GM20000 (cell line): ENCODE data around the gene MGA.

ENCODE experiments used
- DNase-seq: peaks from one replicate; pipeline ENCODE4 v3.0.0; 2012; ENCODE audit warnings: low spot score
- CTCF ChIP-seq: IDR thresholded peaks from 2 replicates; pipeline ENCODE4 v1.5.1; 2012; ENCODE audit warnings: mild to moderate bottlenecking, control low read depth; ENCODE audit errors: extremely low read depth, missing control alignments

MGA gene

GRCh38 chr15:41813426-41813825 lies 153.2 kb downstream of the MGA start:
- no peak for DNase-seq
- TF ChIP-seq CTCF, result no peak

GRCh38 chr15:41814534-41814933 lies 154.3 kb downstream of the MGA start:
- no peak for TF ChIP-seq CTCF
- no peak for DNase-seq

- no peak for DNase-seq
Observed at GRCh38 chr15:41816788-41817187, 156.6 kb downstream of the MGA start.

GRCh38 chr15:41817327-41817726 lies 157.1 kb downstream of the MGA start:
- TF ChIP-seq CTCF, result no peak
- DNase-seq, result no peak

More at GRCh38 chr15:41816788-41817187, 156.6 kb downstream of the MGA start:
- TF ChIP-seq CTCF, result no peak

- TF ChIP-seq CTCF, result no peak
- no peak for DNase-seq
Observed at GRCh38 chr15:41817781-41818180, 157.6 kb downstream of the MGA start.

- TF ChIP-seq CTCF, result no peak
- DNase-seq, result no peak
Observed at GRCh38 chr15:41819455-41820050, 159.3 kb downstream of the MGA start.

GRCh38 chr15:41820791-41821423 lies 160.7 kb downstream of the MGA start:
- no peak for TF ChIP-seq CTCF
- no peak for DNase-seq
